GM23338 (cell line): Measurements from ENCODE around the gene ZNF77. TPM values are rescaled to one million over a fixed set of nuclear protein-coding genes. Genes with fewer than 3 reads are reported as not detected.
A peak's percentile ranks its signal among the peaks of the same experiment; 100 is the strongest.

ENCODE experiments used
- ATAC-seq: fragments of 200-7000 bp; cut with Tn5 transposase; 3 replicates; pipeline ENCODE4 v1.9.1; 2020
- DNase-seq: peaks from one replicate; pipeline ENCODE4 v3.0.0-alpha.2; 2015; ENCODE audit warnings: low spot score
- H2AFZ ChIP-seq: fragments of 200-600 bp; sonication (generic); 2 replicates; pipeline ENCODE4 v1.8.0; 2016; ENCODE audit warnings: antibody characterized with exemption, mild to moderate bottlenecking, moderate library complexity
- H3F3A ChIP-seq: fragments of 200-600 bp; sonication (generic); replicated peaks from 2 replicates; pipeline ENCODE4 v1.8.0; 2017; ENCODE audit warnings: antibody characterized with exemption, mixed run types, low read depth
- H3K27ac ChIP-seq: fragments of 200-600 bp; sonication (generic); 2 replicates; pipeline ENCODE4 v1.6.1; 2016; ENCODE audit warnings: low read depth
- H3K27me3 ChIP-seq: fragments of 200-600 bp; sonication (generic); 2 replicates; pipeline ENCODE4 v1.8.0; 2016; ENCODE audit warnings: mild to moderate bottlenecking, mixed run types, moderate library complexity; ENCODE audit not compliant: insufficient read depth
- H3K36me3 ChIP-seq: fragments of 200-600 bp; sonication (generic); 2 replicates; pipeline ENCODE4 v1.8.0; 2016; ENCODE audit warnings: mild to moderate bottlenecking; ENCODE audit not compliant: insufficient read depth
- H3K4me1 ChIP-seq: fragments of 200-600 bp; sonication (generic); 2 replicates; pipeline ENCODE4 v1.8.0; 2016; ENCODE audit warnings: mild to moderate bottlenecking, moderate library complexity; ENCODE audit not compliant: insufficient read depth
- H3K4me2 ChIP-seq: fragments of 200-600 bp; sonication (generic); 2 replicates; pipeline ENCODE4 v1.7.1; 2017; ENCODE audit warnings: mixed run types
- H3K4me3 ChIP-seq: fragments of 200-600 bp; sonication (generic); 2 replicates; pipeline ENCODE4 v1.6.1; 2016; ENCODE audit warnings: mixed run types
- H3K79me2 ChIP-seq: fragments of 200-600 bp; sonication (generic); replicated peaks from 2 replicates; pipeline ENCODE4 v1.8.0; 2017; ENCODE audit warnings: mild to moderate bottlenecking; ENCODE audit not compliant: insufficient read depth
- H3K9me2 ChIP-seq: fragments of 200-600 bp; sonication (generic); 2 replicates; pipeline ENCODE4 v1.8.0; 2017; ENCODE audit not compliant: insufficient read depth
- H4K20me1 ChIP-seq: fragments of 200-600 bp; sonication (generic); replicated peaks from 2 replicates; pipeline ENCODE4 v1.8.0; 2017; ENCODE audit warnings: mild to moderate bottlenecking; ENCODE audit not compliant: insufficient read depth
- H3K27ac Mint-ChIP-seq: 2 replicates; pipeline ENCODE4 v1.8.0; 2020; ENCODE audit warnings: inconsistent platforms, mild to moderate bottlenecking, moderate library complexity, mixed read lengths
- H3K27me3 Mint-ChIP-seq: 3 replicates; pipeline ENCODE4 v1.8.0; 2022; ENCODE audit warnings: low read depth, mild to moderate bottlenecking, moderate library complexity, mixed read lengths, inconsistent platforms; ENCODE audit not compliant: insufficient read depth, poor library complexity
- H3K36me3 Mint-ChIP-seq: 3 replicates; pipeline ENCODE4 v1.8.0; 2021; ENCODE audit warnings: low read depth, mild to moderate bottlenecking, inconsistent platforms, moderate library complexity, mixed read lengths
- H3K4me1 Mint-ChIP-seq: 3 replicates; pipeline ENCODE4 v1.8.0; 2020; ENCODE audit warnings: mild to moderate bottlenecking, inconsistent platforms, mixed read lengths
- H3K4me3 Mint-ChIP-seq: 3 replicates; pipeline ENCODE4 v1.8.0; 2021; ENCODE audit warnings: moderate library complexity, mild to moderate bottlenecking, inconsistent platforms, mixed read lengths
- H3K9me3 Mint-ChIP-seq: 3 replicates; pipeline ENCODE4 v1.8.0; 2020; ENCODE audit warnings: moderate library complexity, mild to moderate bottlenecking, inconsistent platforms, mixed read lengths
- EZH2 ChIP-seq: fragments of 200-600 bp; sonication (generic); IDR thresholded peaks from one replicate; pipeline ENCODE4 v1.8.0; 2017; ENCODE audit warnings: antibody characterized with exemption, mild to moderate bottlenecking, low read depth; ENCODE audit not compliant: unreplicated experiment
- EZH2phosphoT487 ChIP-seq: fragments of 200-600 bp; sonication (generic); IDR thresholded peaks from one replicate; pipeline ENCODE4 v1.8.1; 2018; ENCODE audit warnings: antibody characterized with exemption; ENCODE audit not compliant: unreplicated experiment
- JUNB ChIP-seq: IDR thresholded peaks from one replicate; pipeline ENCODE4 v1.6.1; 2016; ENCODE audit warnings: antibody characterized with exemption; ENCODE audit not compliant: unreplicated experiment
- NANOG ChIP-seq: IDR thresholded peaks from 2 replicates; pipeline ENCODE4 v1.6.1; 2016; ENCODE audit warnings: antibody characterized with exemption, borderline replicate concordance
- POLR2AphosphoS5 ChIP-seq: IDR thresholded peaks from 2 replicates; pipeline ENCODE4 v1.6.1; 2016; ENCODE audit warnings: antibody characterized with exemption, low read depth
- REST ChIP-seq: IDR thresholded peaks from one replicate; pipeline ENCODE4 v1.6.1; 2018; ENCODE audit warnings: antibody characterized with exemption; ENCODE audit not compliant: unreplicated experiment
- STAT1 ChIP-seq: IDR thresholded peaks from one replicate; pipeline ENCODE4 v1.6.1; 2016; ENCODE audit warnings: antibody characterized with exemption; ENCODE audit not compliant: unreplicated experiment
- ZNF331 ChIP-seq: fragments of 250-450 bp; sonication (Bioruptor Pico); IDR thresholded peaks from 2 replicates; pipeline ENCODE4 v1.5.0; 2020; ENCODE audit warnings: low read depth, mild to moderate bottlenecking, moderate library complexity
- ZNF462 ChIP-seq: fragments of 250-450 bp; sonication (Bioruptor Pico); IDR thresholded peaks from 2 replicates; pipeline ENCODE4 v1.5.0; 2020; ENCODE audit warnings: mild to moderate bottlenecking, moderate library complexity
- polyA plus RNA-seq: library from polyadenylated mRNA; unstranded; fragments of >200 nt; fragmentation: Nextera tagmentation; extraction: Ambion mirVana; gene quantifications from 2 replicates; pipeline ENCODE4 v1.2.1, GENCODE V29; 2016
- total RNA-seq: library from RNA; depleted of rRNA; stranded (reverse); fragments of >200 nt; shearing (Covaris generic); gene quantifications from 2 replicates; pipeline ENCODE4 v1.2.3, GENCODE V29; 2014

Gene ZNF77
- total and polyA plus RNA-seq, 2 experiments from 2014 or later: 3.3 to 4.5 TPM

DNA sequence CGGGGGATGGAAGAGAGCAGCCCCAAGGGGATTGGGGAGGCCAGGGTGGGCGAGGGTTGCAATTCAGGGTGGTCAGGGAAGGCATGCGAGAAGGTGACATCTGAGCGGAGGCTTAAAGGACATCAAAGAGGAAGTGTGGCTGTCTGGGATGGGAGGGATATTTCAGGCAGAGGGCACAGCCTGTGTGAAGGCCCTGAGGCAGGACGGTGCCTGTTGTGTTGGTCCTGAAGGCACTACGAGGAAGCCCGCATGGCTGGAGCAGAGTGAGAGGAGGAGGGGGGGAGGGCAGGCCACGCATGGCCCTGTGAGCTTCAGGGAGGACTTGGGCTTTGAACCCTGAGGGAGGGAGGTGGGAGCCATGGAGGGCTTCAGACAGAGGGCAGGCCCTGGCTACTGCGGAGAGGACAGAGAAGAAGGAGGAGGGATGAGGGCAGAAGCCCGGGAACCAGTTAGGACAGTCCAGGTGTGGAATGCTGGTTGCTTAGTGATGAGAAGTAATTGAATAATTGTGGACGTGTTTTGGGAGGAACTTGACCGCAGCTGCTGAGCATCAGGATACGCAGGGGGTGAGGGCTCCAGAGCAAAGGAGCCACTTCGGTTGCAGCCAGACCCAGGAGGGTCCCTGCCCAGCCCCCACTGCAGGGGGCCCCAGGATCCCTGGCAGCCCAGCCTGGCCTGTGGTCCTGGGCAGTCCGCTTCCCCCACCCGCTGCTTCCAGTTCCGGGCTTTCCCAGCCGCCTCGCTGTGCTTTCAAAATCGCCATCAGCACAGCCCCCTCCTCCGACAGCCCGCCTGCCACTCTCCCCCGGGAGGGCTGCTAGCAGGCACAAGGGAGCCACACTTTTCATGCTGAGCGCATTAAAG, 38.8 kb upstream of the ZNF77 start (continued):
- TF ChIP-seq ZNF331 (CRISPR knock-in tag) (no peak), EZH2phosphoT487 (no peak), JUNB (no peak), NANOG (peak; percentile 87), POLR2AphosphoS5 (peak; percentile 42), STAT1 (no peak), EZH2 (no peak)

- DNase-seq (no peak), ATAC-seq (peak; percentile 3; the same call in 2 of the 3 replicates)
- Histone ChIP-seq H3K9me2 (no peaks in the 10 kb centered on the region), H2AFZ (peak overlapping the region; percentile 69; the same call in 1 of the 2 replicates), H3F3A (peaks cover 24% of the 10 kb centered on the region), H3K36me3 (no peaks in the 10 kb centered on the region), H3K4me2 (peak overlapping the region; percentile 64), H3K27ac (no peak overlapping the region), H3K27me3 (peaks cover 5% of the 10 kb centered on the region; the same call in 1 of the 2 replicates), H4K20me1 (no peaks in the 10 kb centered on the region), H3K79me2 (no peaks in the 10 kb centered on the region), H3K4me1 (peaks cover 33% of the 10 kb centered on the region), H3K4me3 (peak overlapping the region; percentile 42; the same call in 1 of the 2 replicates)
- peaks cover 34% of the 10 kb centered on the region for H3K4me1 Mint-ChIP-seq
- no peaks in the 10 kb centered on the region; the same call in 2 of the 3 replicates for H3K9me3 Mint-ChIP-seq
- no peak overlapping the region; the same call in 1 of the 2 replicates for H3K27ac Mint-ChIP-seq
- peaks cover 44% of the 10 kb centered on the region for H3K27me3 Mint-ChIP-seq
- TF ChIP-seq REST (no peak), ZNF331 (CRISPR knock-in tag) (no peak), STAT1 (no peak), POLR2AphosphoS5 (no peak), ZNF462 (CRISPR knock-in tag) (no peak)
- H3K4me3 Mint-ChIP-seq: no peak overlapping the region; the same call in 2 of the 3 replicates
- H3K36me3 Mint-ChIP-seq: no peaks in the 10 kb centered on the region
Measured at GRCh38 chr19:2982983-2983350, 38.2 kb upstream of the ZNF77 start.
